Measurements from ENCODE around the gene GATA6. TPM values are rescaled to one million over a fixed set of nuclear protein-coding genes. Genes with fewer than 3 reads are reported as not detected.
"Not testable (repeated sequence)": the region's sequence is repeated elsewhere in the genome, so short reads cannot be mapped to it uniquely, and the experiment has no call there.

Gene GATA6
- total RNA-seq, 1 donor from 2014 or later = 23.8 TPM

- H3K4me1 Mint-ChIP-seq (ENCODE audit: unreplicated experiment) = peaks cover 16% of the 10 kb centered on the region
- H3K36me3 Mint-ChIP-seq (ENCODE audit: low read depth, unreplicated experiment) = peaks cover 42% of the 10 kb centered on the region
- H3K27me3 Mint-ChIP-seq (ENCODE audit: unreplicated experiment) = peaks cover 7% of the 10 kb centered on the region
- H3K4me3 Mint-ChIP-seq (ENCODE audit: unreplicated experiment) = no peak overlapping the region
- TF ChIP-seq CTCF (IDR thresholded peaks at IDR 0.05; ENCODE audit: unreplicated experiment) = no peak
- no peaks in the 10 kb centered on the region for H3K9me3 Mint-ChIP-seq (ENCODE audit: unreplicated experiment)
- no peak overlapping the region for H3K27ac Mint-ChIP-seq (ENCODE audit: unreplicated experiment)
- DNase-seq (ENCODE audit: low spot score) = no peak
Observed at GRCh38 chr18:22179174-22179573, 9.8 kb downstream of the GATA6 start.

- Mint-ChIP-seq H3K36me3 (ENCODE audit: low read depth, unreplicated experiment) (peaks cover 39% of the 10 kb centered on the region), H3K27ac (ENCODE audit: unreplicated experiment) (no peak overlapping the region), H3K4me3 (ENCODE audit: unreplicated experiment) (no peak overlapping the region), H3K9me3 (ENCODE audit: unreplicated experiment) (no peaks in the 10 kb centered on the region), H3K27me3 (ENCODE audit: unreplicated experiment) (peaks cover 7% of the 10 kb centered on the region), H3K4me1 (ENCODE audit: unreplicated experiment) (peaks cover 12% of the 10 kb centered on the region)
- TF ChIP-seq CTCF (IDR thresholded peaks at IDR 0.05; ENCODE audit: unreplicated experiment) = no peak
- no peak for DNase-seq (ENCODE audit: low spot score)
Observed at GRCh38 chr18:22179631-22180030, 10.2 kb downstream of the GATA6 start.

DNA sequence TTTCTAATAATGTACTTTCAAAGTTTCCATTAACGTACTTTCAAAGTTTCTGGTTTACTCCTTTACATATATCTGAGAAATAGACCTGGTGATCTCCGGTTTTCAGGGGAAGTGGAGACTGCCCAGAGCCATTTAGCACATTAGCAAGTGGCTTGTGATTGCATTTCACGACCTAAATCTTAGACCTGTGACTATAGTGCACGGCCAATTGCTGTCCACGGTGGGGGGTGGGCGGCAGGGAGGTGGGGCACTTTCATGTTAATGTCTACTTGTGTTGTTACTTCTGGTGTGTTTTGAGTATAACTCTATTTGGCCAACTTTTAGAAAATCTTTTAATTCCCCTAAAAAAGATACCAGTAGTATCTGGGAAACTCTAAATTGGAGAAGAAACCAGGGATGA is 11.3 kb downstream of the GATA6 start:
- Mint-ChIP-seq H3K36me3 (ENCODE audit: low read depth, unreplicated experiment) (peaks cover 35% of the 10 kb centered on the region), H3K9me3 (ENCODE audit: unreplicated experiment) (no peaks in the 10 kb centered on the region), H3K4me3 (ENCODE audit: unreplicated experiment) (no peak overlapping the region), H3K27me3 (ENCODE audit: unreplicated experiment) (peaks cover 7% of the 10 kb centered on the region), H3K27ac (ENCODE audit: unreplicated experiment) (no peak overlapping the region), H3K4me1 (ENCODE audit: unreplicated experiment) (peaks cover 5% of the 10 kb centered on the region)
- no peak for DNase-seq (ENCODE audit: low spot score)
- TF ChIP-seq CTCF (IDR thresholded peaks at IDR 0.05; ENCODE audit: unreplicated experiment) = no peak

DNA sequence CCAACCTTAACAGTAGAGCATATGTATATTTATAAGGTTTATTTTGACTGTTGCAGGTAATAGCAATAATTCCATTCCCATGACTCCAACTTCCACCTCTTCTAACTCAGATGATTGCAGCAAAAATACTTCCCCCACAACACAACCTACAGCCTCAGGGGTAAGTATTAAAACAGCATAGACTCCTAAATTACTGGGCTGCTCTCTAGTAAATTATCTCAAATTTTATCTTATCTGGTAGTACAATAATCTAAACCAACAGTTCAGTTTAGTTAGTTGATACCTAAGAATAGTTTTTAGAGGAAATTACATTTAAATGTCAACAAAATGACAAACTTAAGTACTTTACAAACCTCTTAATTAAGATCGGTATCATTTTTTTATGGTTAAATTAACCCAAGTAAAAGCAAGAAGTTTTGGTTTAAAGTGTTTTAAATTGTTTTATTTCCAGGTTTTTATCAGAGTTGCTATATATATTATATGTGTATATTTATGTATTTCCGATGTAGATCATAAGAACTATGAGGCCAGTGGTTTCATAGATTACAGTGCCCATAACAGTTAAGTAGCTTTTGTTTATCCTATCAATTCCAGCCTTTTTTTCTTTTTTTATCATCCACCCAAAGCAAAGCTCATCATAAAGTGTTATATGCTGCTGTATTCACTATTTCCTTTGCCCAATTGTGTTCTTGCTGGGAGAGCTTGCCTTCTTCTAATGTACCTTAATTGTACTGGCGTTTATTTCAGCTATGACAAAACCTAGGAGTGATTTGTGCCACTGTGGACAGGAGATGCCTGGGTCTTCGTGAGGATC is 13.7 kb downstream of the GATA6 start:
- Mint-ChIP-seq H3K36me3 (ENCODE audit: low read depth, unreplicated experiment) (peaks cover 24% of the 10 kb centered on the region), H3K9me3 (ENCODE audit: unreplicated experiment) (no peaks in the 10 kb centered on the region), H3K27me3 (ENCODE audit: unreplicated experiment) (peaks cover 3% of the 10 kb centered on the region), H3K4me3 (ENCODE audit: unreplicated experiment) (no peak overlapping the region), H3K27ac (ENCODE audit: unreplicated experiment) (no peak overlapping the region), H3K4me1 (ENCODE audit: unreplicated experiment) (peaks cover under 1% of the 10 kb centered on the region)
- no peak for DNase-seq (ENCODE audit: low spot score)
- no peak for TF ChIP-seq CTCF (IDR thresholded peaks at IDR 0.05; ENCODE audit: unreplicated experiment)

- TF ChIP-seq CTCF (IDR thresholded peaks at IDR 0.05; ENCODE audit: unreplicated experiment) = no peak
- DNase-seq (ENCODE audit: low spot score) = no peak
- peaks cover 2% of the 10 kb centered on the region for H3K27me3 Mint-ChIP-seq (ENCODE audit: unreplicated experiment)
- no peaks in the 10 kb centered on the region for H3K9me3 Mint-ChIP-seq (ENCODE audit: unreplicated experiment)
- H3K4me1 Mint-ChIP-seq (ENCODE audit: unreplicated experiment) = peaks cover 7% of the 10 kb centered on the region
- peaks cover 22% of the 10 kb centered on the region for H3K36me3 Mint-ChIP-seq (ENCODE audit: low read depth, unreplicated experiment)
- no peak overlapping the region for H3K4me3 Mint-ChIP-seq (ENCODE audit: unreplicated experiment)
- H3K27ac Mint-ChIP-seq (ENCODE audit: unreplicated experiment) = no peak overlapping the region
Observed at GRCh38 chr18:22183698-22184170, 14.3 kb downstream of the GATA6 start.

DNA sequence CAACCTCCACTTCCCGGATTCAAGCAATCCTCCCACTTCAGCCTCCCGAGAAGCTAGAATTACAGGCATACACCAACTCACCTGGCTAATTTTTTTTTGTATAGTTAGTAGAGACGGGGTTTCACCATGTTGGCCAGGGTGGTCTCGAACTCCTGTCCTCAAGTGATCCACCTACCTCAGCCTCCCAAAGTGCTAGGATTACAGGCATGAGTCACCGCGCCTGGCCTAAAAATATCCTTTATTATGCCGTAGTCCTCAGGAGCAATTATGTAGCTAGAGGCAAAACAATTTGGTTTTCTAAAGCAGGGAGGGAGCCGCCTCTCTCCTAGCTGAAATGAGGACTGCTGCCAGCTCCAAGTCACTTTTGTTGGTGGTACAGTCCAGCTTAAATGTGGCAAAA is 15.2 kb downstream of the GATA6 start:
- DNase-seq (ENCODE audit: low spot score); H3K27me3 Mint-ChIP-seq (ENCODE audit: unreplicated experiment); H3K27ac Mint-ChIP-seq (ENCODE audit: unreplicated experiment); H3K9me3 Mint-ChIP-seq (ENCODE audit: unreplicated experiment): not testable (repeated sequence)
- H3K36me3 Mint-ChIP-seq (ENCODE audit: low read depth, unreplicated experiment) = peaks cover 22% of the 10 kb centered on the region
- peaks cover 15% of the 10 kb centered on the region for H3K4me1 Mint-ChIP-seq (ENCODE audit: unreplicated experiment)
- H3K4me3 Mint-ChIP-seq (ENCODE audit: unreplicated experiment) = peak overlapping the region; percentile 14

All from endothelial cell (in vitro differentiated cells).